Measurements from ENCODE around the gene VPS39.

VPS39 gene

GRCh38 chr15:42152196-42152920, 55.7 kb downstream of the VPS39 start:
- Histone ChIP-seq H3K36me3 (no peaks in the 10 kb centered on the region), H3K4me2 (no peak overlapping the region), H3K4me1 (peaks cover 0 to 8% (median 0%) of the 10 kb centered on the region in 10 experiments; a peak in 5 of 20 replicates), H3K9me3 (replicated peaks in 1 of 11) (no peaks in the 10 kb centered on the region), H3K27ac (no peak overlapping the region), H4K20me1 (no peaks in the 10 kb centered on the region), H3K4me3 (no peak overlapping the region), H3K27me3 (no peaks in the 10 kb centered on the region), H3K9ac (no peak overlapping the region)
- no peak for TF ChIP-seq Cebpa-rat (IDR thresholded peaks at IDR 0.05)

GRCh38 chr15:42151736-42152135, 56.4 kb downstream of the VPS39 start:
- Histone ChIP-seq H3K27ac (no peak overlapping the region), H3K4me2 (no peak overlapping the region), H3K9me3 (replicated peaks in 1 of 11) (no peaks in the 10 kb centered on the region), H3K9ac (no peak overlapping the region), H3K36me3 (no peaks in the 10 kb centered on the region), H4K20me1 (no peaks in the 10 kb centered on the region), H3K4me1 (peaks cover 0 to 8% (median 0%) of the 10 kb centered on the region in 10 experiments; a peak in 5 of 20 replicates), H3K4me3 (no peak overlapping the region), H3K27me3 (no peaks in the 10 kb centered on the region)
- TF ChIP-seq Cebpa-rat (IDR thresholded peaks at IDR 0.05), result no peak

- no peak overlapping the region for H3K27ac ChIP-seq
- H3K9ac ChIP-seq, result no peak overlapping the region
- no peak for TF ChIP-seq Cebpa-rat (IDR thresholded peaks at IDR 0.05)
- H4K20me1 ChIP-seq, result no peaks in the 10 kb centered on the region
- H3K9me3 ChIP-seq (replicated peaks in 1 of 11), result no peaks in the 10 kb centered on the region
- no peak overlapping the region for H3K4me3 ChIP-seq
- H3K4me2 ChIP-seq, result no peak overlapping the region
- H3K36me3 ChIP-seq, result no peaks in the 10 kb centered on the region
- H3K27me3 ChIP-seq, result no peaks in the 10 kb centered on the region
- peaks cover 0 to 2% (median 0%) of the 10 kb centered on the region in 10 experiments; a peak in 4 of 20 replicates for H3K4me1 ChIP-seq
Measured at GRCh38 chr15:42151141-42151561, 57.0 kb downstream of the VPS39 start.

- no peaks in the 10 kb centered on the region for H3K4me1 ChIP-seq
- H3K36me3 ChIP-seq, result no peaks in the 10 kb centered on the region
- H3K4me2 ChIP-seq, result no peak overlapping the region
- no peak for TF ChIP-seq Cebpa-rat (IDR thresholded peaks at IDR 0.05)
- no peaks in the 10 kb centered on the region for H4K20me1 ChIP-seq
- H3K4me3 ChIP-seq, result no peak overlapping the region
- no peaks in the 10 kb centered on the region for H3K9me3 ChIP-seq (replicated peaks in 1 of 11)
- H3K9ac ChIP-seq, result no peak overlapping the region
- H3K27me3 ChIP-seq, result no peaks in the 10 kb centered on the region
- no peak overlapping the region for H3K27ac ChIP-seq
Measured at GRCh38 chr15:42150219-42150970, 57.7 kb downstream of the VPS39 start.

GRCh38 chr15:42149493-42150218, 58.4 kb downstream of the VPS39 start:
- Histone ChIP-seq H3K4me1 (no peaks in the 10 kb centered on the region), H3K36me3 (no peaks in the 10 kb centered on the region), H3K27ac (no peak overlapping the region), H3K9ac (no peak overlapping the region), H3K4me3 (no peak overlapping the region), H3K9me3 (replicated peaks in 1 of 11) (no peaks in the 10 kb centered on the region), H3K4me2 (no peak overlapping the region), H3K27me3 (no peaks in the 10 kb centered on the region), H4K20me1 (no peaks in the 10 kb centered on the region)
- no peak for TF ChIP-seq Cebpa-rat (IDR thresholded peaks at IDR 0.05)

GRCh38 chr15:42148808-42149492, 59.2 kb downstream of the VPS39 start:
- Histone ChIP-seq H3K27ac (no peak overlapping the region), H3K36me3 (no peaks in the 10 kb centered on the region), H4K20me1 (no peaks in the 10 kb centered on the region), H3K9me3 (replicated peaks in 1 of 11) (no peaks in the 10 kb centered on the region), H3K4me1 (no peaks in the 10 kb centered on the region), H3K27me3 (no peaks in the 10 kb centered on the region), H3K9ac (no peak overlapping the region), H3K4me3 (no peak overlapping the region), H3K4me2 (no peak overlapping the region)
- no peak for TF ChIP-seq Cebpa-rat (IDR thresholded peaks at IDR 0.05)

GRCh38 chr15:42147431-42147735, 60.7 kb downstream of the VPS39 start:
- Histone ChIP-seq H3K4me3 (no peak overlapping the region), H3K36me3 (no peaks in the 10 kb centered on the region), H3K27ac (no peak overlapping the region), H3K9ac (no peak overlapping the region), H3K9me3 (replicated peaks in 1 of 11) (no peaks in the 10 kb centered on the region), H3K27me3 (no peaks in the 10 kb centered on the region), H3K4me2 (no peak overlapping the region), H4K20me1 (no peaks in the 10 kb centered on the region), H3K4me1 (no peaks in the 10 kb centered on the region)
- TF ChIP-seq Cebpa-rat (IDR thresholded peaks at IDR 0.05), result no peak

GRCh38 chr15:42146551-42147430, 61.3 kb downstream of the VPS39 start:
- no peaks in the 10 kb centered on the region for H4K20me1 ChIP-seq
- H3K4me2 ChIP-seq, result no peak overlapping the region
- no peak overlapping the region for H3K27ac ChIP-seq
- TF ChIP-seq Cebpa-rat (IDR thresholded peaks at IDR 0.05), result no peak
- no peaks in the 10 kb centered on the region for H3K36me3 ChIP-seq
- H3K27me3 ChIP-seq, result no peaks in the 10 kb centered on the region
- H3K9ac ChIP-seq, result no peak overlapping the region
- no peaks in the 10 kb centered on the region for H3K4me1 ChIP-seq
- H3K4me3 ChIP-seq, result no peak overlapping the region
- no peaks in the 10 kb centered on the region for H3K9me3 ChIP-seq (replicated peaks in 1 of 11)

All from BLaER1 treated with 17β-estradiol and CSF1 and Interleukin-3, amounts not matched to agents 10 nM and 100 nM (cell line).